HUDEP-2 (cell line): ENCODE measurements around the gene DTX4.

Experiments used
- DNase-seq, 76 experiments: peaks; one replicate each; lab custom pipeline; 2025; ENCODE audit not compliant: unreplicated experiment in 76 of 76; lab: John Stamatoyannopoulos, UW

The DTX4 gene

DNA sequence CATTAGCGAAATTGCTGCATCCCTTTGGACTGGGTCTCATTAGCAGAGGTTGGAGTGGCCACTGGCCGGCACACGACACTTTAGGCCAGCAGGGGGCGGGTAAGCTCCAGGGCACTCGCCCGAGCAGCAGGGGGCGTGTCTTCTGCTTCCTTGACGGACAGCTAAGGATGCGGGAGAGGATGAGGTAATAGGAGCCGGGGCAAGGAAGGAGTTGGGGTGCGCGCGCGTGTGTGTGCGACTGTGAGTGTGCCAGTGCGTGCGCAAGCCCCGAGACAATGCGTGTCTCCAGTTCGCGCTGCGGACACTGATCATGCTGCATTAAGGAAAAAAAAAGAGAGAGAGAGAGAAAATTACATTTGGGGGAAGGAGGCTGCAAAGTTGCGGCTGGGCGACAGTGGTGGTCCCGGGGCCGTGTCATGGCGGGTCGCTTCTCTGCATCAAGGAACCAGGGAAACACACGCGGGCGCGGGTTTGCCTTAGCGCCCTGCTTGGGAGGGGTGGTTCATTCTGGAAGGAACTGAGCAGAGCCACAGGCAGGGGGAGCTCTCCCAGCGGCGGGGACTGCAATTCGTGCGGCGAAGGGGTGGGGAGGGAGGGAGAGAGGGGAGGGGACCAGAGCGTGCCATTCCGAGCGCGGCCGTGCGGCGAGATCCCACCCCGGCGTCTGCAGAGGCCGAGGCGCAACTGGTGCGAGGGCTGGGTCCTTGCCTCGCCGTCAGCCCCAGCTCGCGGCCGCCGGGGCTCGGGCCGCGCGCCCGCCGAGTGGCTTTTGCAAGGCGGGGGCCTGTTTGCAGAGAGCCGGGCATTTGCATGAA lies at the start of gene DTX4:
Gene DTX4 (plus strand): TSS at position 625 of the 815 bp plus-strand sequence. CDS start 464 bp downstream, outside the sequence.
- DNase-seq = peak in 73 of 76 experiments; percentile 24 to 90 (median 78)

DNA sequence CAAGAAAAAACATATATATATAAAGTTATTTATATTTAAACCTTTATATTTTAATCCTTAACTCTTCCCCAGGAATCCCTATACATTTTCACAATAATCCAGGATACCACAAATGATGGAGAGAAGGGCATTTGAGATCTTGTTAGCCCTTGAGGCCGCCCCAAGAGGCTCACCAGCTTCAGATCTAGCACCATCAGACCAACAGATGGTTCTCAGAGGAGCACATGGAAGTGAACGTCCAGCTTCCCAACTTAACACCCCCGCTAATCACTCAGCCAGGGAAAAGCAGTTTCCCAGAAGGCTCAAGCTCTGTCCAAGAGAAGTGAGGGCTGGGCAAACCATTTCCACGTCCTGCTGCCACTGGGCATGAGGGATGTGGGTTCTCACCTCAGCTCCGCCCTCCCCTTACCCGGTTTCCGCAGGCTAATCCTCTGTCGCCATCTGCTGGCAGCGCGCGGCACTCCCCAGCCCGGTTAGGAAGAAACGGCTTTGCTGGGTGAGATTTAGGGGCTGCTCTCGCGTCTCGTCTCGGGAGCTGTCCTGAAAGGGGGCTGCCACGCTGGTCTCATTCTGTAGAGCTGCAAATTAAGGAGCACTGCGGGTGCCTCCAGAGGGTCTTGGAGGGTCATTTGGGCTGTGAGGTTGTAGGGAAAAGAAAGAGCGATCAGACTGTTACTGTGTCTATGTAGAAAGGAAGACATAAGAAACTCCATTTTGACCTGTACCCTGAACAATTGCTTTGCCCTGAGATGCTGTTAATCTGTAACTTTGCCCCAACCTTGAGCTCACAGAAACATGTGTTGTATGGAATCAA lies 36.1 kb upstream of the DTX4 start:
- DNase-seq = peak in 64 of 76 experiments; percentile 4 to 82 (median 64)

DNA sequence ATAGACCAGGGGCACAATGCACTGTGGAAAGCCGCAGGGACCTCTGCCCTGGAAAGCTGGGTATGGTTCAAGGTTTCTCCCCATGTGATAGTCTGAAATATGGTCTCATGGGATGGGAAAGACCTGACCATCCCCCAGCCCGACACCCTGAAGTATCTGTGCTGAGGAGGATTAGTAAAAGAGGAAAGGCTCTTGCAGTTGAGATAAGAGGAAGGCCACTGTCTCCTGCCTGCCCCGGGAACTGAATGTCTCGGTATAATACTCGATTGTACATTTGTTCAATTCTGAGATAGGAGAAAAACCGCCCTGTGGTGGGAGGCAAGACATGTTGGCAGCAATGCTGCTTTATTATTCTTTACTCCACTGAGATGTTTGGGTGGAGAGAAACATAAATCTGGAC lies 35.4 kb upstream of the DTX4 start:
- DNase-seq = peak in 41 of 76 experiments; percentile 1 to 59 (median 12)

DNA sequence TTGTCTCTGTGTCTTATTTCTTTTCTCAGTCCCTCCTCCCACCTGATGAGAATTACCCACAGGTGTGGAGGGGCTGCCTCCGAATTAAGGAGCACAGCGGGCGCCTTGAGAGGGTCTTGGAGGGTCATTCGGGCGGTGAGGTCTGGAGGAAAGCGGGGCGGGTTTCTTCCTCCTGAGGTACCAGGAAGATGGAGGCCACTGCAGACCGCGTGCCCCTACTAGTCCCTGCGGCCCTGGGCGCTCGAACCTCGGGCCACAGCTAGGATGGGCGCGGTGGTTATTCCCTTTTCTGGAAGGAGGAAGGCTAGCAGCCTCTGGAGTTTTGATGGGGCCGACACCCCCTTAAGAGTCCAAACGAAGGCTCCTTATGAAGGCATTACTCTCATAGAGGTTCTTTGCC lies 34.7 kb upstream of the DTX4 start:
- DNase-seq = no peak

DNA sequence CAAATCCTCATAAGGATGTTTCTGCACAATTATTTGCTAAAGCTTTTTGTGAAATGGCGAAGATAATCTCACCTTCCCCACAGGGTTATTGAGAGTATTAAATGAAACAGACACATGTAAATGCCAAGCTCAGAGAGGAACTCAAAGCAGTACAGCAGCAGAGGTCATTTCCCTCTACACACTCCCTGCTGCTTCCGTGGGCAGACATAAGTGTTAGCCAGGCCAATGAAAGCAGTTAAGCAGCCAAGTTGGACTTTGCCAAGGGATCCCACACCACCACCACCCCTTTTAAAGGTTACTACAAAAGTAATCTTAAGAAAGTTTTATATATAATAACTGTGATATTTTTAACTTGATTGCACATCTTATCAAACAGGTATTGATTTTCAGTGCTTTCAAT lies 33.3 kb upstream of the DTX4 start:
- DNase-seq = no peak

DNA sequence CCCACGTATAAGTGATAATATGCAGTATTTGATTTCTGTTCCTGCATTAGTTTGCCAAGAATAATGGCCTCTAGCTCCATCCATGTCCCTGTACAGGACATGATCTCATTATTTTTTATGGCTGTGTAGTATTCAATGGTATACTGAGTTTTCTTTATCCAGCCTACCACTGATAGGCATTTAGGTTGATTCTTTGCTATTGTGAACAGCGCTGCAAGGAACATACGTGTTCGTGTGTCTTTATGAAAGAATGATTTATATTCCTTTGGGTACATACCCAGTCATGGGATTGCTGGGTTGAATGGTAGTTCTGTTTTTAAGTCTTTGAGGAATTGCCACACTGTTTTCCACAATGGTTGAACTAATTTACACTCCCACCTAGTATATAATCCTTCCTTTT lies 30.7 kb upstream of the DTX4 start:
- no peak for DNase-seq

DNA sequence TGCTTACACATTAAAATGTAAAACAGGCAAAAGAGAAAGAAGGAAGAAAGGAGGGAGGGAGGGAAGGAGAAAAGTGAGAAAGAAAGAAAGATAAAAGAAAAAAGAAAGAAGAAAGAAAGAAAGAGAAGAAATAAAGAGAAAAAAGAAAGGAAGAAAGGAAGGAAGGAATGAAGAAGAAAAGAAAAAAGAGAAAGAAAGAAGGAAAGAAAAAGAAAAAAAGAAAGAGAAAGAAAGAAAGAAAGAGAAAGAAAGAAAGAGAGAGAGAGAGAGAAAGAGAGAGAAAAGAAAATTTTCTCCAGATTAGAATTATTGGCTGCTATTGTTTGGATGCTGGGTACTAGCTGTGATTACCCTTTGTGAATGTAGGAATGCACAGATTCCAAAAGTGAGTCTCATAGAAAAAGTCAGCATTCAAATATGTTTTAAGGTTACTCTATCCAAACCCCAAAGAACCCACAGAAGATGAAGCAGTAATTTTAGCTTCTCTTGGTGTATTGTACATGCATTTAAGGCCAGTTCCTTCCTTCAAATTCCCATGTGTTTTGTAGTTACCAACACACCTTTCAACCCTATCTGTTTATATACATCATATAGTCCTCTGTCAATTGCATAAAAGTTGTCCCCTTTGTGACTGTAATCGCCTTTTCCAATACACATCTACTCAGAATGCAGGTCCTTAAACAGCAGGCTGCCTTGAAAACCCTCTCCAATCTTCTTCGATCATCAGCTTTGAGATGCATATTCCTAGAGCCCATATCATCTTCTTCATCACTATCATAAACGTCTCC lies 30.1 kb upstream of the DTX4 start:
- no peak for DNase-seq

DNA sequence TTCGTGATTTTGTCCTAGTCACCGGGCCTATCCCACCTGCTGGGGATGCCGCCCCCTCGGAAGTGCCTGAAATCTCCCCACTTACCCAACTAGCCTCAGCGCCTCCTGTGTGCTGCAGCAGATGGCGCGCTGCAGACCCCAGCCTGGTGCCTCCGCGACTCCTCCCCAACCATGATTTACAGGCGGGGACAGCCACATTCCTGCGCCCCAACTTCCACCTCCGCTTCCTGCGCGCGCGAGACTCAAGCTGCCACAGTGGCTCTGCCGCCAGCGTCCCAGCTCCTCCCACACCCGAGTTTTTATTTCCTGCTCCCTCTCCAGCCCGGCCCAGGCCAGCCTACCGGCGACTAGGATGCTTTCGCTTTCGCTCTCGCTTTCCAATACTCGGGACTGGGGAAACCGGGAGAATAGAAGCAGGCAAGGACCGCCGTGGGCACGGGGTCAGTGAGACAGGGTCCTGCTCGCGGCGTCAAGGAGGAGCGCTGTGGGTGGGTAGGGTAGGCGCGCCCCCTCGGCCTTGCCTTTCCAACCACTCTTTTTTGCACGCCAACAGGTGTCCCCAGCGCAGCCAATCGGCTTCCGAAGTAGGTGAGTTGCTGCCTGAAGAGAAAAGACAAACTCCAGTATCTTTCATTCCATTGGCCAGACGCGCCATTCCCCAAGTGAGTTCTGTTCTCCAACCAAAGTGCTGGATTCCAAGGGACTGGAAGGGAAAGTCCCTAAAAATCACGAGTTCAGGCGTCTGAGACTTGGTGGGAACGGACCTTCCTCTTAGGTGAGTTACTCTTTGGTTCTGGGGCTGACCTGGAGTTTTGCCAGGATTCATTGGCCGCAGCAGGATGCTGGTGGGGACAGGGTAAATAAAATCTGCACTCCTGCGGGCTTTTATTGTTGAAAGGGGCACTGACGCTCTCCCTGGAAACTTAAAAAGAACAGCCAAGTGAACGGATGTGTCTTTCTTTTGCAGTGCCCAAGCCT lies 29.1 kb upstream of the DTX4 start, which contains the start of gene FAM111A:
Gene FAM111A (plus strand): TSS at position 327 of the 978 bp plus-strand sequence. CDS start 6,017 bp downstream, outside the sequence.
- peak in 56 of 76 experiments; percentile 9 to 66 (median 39) for DNase-seq

DNA sequence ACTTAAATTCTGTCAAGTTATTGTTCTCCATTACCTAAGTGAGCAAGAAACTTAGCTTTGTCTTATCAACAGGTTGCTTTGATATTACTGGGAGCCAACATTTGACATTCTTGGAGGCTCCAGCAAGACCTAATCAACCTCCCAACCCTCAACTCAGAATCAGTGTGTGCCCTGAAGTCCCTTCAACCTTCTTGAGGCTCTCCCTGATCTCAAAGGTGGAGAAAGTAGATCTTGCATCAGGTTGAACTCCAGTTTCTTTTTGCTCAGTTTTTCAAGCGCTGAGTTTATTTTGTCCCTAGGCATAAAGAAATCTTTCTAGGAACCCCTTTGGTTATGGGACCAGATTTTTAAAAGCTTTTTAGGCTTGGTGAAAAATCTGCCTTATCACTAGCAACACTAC lies 27.8 kb upstream of the DTX4 start:
- DNase-seq = no peak

DNA sequence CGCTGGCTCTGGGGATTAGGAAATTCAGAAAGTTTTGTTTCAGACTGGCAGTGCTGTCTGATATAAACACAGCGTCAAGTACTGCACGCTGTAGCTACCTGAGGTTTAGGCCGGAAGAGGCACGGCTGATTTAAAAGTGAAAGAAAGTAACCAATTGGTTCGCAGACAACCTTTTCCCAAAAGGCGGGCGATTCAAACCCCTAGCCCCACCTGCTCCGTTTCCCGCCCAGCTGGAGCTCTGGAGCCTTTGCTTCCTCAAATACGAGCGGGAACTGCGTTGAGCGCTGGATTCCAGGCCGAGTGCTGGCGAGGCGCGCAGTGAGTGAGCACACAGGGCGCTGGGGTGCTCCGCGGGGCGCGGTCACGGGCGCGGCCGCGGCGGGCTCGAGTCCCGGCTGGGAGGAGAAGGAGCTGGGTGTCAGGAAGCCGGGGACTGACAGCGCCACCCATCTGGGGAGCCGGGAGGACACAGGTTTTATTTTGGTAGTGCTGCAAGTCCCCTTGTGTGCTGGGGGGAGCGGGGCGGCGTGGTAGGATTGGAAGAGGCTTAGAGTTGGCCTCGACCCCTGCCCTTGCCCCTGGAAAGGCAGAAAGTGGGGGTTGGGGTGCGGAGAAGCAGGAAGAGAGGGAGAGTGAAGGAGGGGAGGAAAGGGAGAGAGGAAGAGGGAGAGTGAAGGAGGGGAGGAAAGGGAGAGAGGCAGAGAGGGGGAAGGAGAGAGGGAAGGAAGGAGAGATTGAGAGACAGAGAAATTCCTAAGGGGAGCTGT lies 27.2 kb upstream of the DTX4 start:
- peak in 72 of 76 experiments; percentile 21 to 86 (median 62) for DNase-seq

DNA sequence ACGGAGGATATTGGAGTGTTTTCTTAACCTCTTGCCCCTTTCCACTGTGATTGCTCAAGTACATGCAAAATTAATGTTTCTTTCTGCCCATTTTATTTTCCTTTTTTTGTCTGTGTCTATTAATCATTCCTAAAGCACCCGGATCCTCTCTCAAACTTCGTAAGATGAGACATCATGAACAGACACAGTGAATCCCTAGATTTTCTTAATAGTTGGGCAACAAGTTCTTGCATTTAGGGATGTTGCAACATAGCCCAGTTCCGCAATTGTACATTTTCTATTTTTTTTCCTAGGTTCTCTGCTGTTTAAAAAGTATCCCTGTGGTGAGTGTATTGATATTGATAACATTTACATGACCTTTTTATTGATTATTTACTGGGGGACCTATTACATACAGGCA lies 26.4 kb upstream of the DTX4 start:
- DNase-seq = no peak

DNA sequence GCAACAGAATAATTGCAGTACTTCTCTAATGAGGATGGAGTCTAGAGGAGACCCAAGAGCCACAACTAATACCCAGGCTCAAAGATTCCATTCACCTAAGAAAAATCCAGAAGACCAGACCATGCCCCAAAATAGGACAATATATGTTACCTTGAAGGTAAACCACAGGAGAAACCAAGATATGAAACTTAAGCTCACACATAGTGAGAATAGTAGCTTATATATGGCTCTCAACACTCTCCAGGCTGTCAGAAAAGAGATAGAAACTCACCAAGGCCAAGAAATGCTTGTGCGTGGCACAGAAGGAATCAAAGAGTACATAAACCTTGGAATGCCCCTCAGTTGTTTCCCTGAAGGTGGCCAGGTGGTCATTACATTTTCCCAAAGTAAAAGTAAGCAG lies 20.2 kb upstream of the DTX4 start:
- no peak for DNase-seq

DNA sequence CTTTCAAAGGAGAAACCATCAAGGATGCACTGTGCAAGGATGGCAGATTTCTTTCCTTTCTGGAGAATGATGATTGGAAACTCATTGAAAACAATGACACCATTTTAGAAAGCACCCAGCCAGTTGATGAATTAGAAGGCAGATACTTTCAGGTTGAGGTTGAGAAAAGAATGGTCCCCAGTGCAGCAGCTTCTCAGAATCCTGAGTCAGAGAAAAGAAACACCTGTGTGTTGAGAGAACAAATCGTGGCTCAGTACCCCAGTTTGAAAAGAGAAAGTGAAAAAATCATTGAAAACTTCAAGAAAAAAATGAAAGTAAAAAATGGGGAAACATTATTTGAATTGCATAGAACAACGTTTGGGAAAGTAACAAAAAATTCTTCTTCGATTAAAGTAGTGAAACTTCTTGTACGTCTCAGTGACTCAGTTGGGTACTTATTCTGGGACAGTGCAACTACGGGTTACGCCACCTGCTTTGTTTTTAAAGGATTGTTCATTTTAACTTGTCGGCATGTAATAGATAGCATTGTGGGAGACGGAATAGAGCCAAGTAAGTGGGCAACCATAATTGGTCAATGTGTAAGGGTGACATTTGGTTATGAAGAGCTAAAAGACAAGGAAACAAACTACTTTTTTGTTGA lies 19.5 kb upstream of the DTX4 start:
- DNase-seq = no peak

DNA sequence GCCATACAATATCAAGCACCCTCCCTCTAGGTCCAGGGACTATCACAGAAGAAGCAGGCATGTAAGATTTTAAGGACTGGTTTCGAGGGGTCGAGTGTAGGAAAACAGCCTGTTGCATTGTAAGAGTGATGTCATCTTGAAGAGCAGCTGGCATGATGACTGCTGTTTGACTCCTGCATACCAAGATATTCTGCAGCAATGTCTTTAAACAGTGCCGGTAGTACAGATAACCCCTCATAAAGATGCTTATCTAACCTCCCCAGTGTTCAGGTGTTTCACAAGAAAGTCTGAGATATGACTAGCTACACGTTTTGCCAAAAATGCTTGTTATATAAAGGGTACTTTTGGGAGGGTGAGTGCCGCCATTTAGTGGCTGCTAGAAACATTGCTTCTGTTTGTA lies 17.3 kb upstream of the DTX4 start:
- no peak for DNase-seq

DNA sequence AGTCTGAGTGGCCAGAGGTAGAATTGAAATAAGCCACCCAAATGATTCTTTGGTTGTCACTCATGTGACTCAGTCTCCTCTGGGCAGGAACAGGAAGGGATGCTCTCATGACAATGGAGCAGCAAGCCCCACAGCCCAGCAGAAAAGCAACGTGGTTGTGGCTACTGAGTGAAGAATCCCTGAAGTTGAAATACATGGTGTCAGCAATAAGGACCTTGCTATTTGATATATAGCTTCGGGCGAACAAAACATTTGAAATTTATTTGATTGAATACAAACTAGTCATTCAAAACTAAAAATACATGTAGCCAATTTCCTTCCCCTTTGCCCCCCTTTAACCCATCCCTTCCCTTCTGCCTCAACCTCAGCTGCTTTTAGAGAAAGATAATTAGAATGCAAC lies 14.5 kb upstream of the DTX4 start:
- DNase-seq = no peak

DNA sequence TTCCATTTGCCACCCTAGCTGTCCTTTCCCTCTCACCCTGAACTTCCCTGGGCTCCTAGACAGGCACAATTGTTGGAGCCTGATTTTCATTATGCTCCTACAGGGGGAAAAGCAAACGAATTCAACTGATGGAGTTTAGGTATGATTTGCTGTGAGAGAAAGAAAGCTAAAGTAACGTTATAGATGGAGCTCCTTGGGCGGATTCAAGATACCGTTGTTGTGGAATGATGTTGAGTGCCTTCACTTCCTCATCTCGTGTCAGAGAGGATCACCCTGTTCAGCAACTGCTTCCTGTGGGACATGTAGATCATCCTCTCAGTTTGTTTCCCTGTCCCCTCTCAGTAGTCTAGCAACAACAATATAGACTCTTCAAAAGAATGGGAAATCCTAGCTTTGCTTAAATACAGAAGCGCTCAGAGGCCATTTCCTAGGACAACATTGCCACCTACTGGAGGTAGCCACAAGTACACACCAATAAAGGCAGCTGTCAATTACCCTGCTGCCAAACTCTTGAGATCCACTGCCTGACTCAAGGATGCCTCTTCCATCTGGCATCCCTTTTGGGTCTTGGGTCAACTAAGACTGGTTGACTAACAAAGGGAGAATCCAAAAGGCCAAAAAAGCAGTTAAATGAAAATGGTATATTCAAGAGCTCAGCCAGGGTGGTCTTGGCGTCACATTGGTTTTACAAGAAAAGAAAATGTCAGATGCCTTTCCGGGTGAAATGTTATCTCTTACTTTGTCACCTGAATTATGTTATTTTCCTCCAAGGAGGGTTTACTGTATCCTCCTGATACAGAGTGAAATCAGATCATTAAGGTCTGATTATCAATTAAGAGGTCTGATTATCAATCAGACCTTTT lies 13.5 kb upstream of the DTX4 start:
- peak in 41 of 76 experiments; percentile 4 to 61 (median 27) for DNase-seq

DNA sequence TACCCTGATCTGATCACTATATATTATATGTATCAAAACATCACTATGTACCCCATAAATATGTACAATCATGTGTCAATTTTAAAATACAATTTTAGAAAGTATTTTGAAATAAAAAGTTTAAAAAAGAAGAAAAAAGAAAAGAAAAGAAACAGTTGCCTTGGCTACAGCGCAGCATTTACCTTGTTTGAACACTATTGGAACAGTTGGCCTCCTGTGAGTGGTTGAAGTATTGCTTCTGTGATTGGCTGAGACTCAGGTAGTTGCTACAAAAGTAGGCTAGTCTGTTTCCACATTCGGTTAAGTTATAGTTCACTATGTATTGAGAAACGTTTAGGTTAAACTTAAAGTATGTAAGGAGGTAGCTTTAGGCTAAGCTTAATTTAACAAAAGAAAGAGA lies 7.9 kb upstream of the DTX4 start:
- DNase-seq = no peak
